ENCODE results near the gene MEIKIN. TPM values are rescaled to one million over a fixed set of nuclear protein-coding genes. Genes with fewer than 3 reads are reported as not detected.

MEIKIN gene
- total RNA-seq, 4 donors from 2014 or later = not detected

DNA sequence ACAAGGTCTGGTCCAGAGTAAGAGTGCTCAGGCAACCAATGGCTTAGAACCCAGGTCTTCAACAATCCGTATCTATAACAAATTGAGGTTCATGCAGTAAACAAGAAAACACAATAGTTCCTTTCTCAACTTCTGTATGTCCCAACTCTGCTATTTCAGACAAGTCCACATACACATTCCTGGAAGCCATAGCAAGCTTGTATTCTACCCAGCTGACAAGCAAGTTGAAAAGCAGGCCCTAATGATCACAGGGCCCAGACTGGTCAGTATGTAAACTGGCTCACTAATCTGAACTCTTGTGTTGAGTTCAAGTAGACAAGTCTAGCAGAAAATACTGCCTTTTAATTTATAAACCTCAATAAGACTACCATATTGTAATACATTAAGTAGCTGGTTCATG is 175.5 kb downstream of the MEIKIN start:
- no peak overlapping the region for H3K27ac ChIP-seq
- H3K27me3 ChIP-seq = no peaks in the 10 kb centered on the region
- no peak for DNase-seq
- TF ChIP-seq, protein P1, sequence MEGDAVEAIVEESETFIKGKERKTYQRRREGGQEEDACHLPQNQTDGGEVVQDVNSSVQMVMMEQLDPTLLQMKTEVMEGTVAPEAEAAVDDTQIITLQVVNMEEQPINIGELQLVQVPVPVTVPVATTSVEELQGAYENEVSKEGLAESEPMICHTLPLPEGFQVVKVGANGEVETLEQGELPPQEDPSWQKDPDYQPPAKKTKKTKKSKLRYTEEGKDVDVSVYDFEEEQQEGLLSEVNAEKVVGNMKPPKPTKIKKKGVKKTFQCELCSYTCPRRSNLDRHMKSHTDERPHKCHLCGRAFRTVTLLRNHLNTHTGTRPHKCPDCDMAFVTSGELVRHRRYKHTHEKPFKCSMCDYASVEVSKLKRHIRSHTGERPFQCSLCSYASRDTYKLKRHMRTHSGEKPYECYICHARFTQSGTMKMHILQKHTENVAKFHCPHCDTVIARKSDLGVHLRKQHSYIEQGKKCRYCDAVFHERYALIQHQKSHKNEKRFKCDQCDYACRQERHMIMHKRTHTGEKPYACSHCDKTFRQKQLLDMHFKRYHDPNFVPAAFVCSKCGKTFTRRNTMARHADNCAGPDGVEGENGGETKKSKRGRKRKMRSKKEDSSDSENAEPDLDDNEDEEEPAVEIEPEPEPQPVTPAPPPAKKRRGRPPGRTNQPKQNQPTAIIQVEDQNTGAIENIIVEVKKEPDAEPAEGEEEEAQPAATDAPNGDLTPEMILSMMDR (IDR thresholded peaks at IDR 0.05) = no peak
- TF ChIP-seq POLR2A (IDR thresholded peaks at IDR 0.05) = no peak
- H3K4me3 ChIP-seq = no peak overlapping the region
- H3K9me3 ChIP-seq = no peaks in the 10 kb centered on the region
- no peaks in the 10 kb centered on the region for H3K36me3 ChIP-seq
- H3K4me1 ChIP-seq = peaks cover 0 to 5% (median 0%) of the 10 kb centered on the region in 4 donors

GRCh38 chr5:131769336-131769735 is 176.1 kb downstream of the MEIKIN start:
- no peak for DNase-seq
- Histone ChIP-seq H3K4me3 (no peak overlapping the region), H3K9me3 (no peaks in the 10 kb centered on the region), H3K36me3 (no peaks in the 10 kb centered on the region), H3K4me1 (peaks cover 0 to 5% (median 0%) of the 10 kb centered on the region in 4 donors), H3K27me3 (no peaks in the 10 kb centered on the region), H3K27ac (no peak overlapping the region)
- TF ChIP-seq, protein P1 (IDR thresholded peaks at IDR 0.05) = no peak
- no peak for TF ChIP-seq POLR2A (IDR thresholded peaks at IDR 0.05)

DNA sequence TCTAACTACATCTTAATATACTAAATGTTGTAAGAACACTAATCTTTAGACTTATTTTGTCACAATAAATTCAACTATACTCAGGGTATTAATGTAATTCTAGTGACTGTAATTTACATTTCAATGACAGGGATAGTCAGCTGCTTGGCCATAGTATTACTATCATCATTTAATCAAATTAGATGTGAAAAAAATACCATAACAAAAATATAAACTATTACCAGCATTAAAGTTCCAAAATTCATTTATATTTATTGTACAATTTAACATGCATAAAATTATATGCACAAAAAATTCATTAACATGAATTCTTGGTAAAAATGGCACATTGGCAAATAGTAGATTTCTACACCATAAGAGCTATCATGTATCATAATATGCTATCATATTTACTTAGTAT is 177.6 kb downstream of the MEIKIN start:
- no peaks in the 10 kb centered on the region for H3K36me3 ChIP-seq
- peaks cover 0 to 5% (median 0%) of the 10 kb centered on the region in 4 donors for H3K4me1 ChIP-seq

DNA sequence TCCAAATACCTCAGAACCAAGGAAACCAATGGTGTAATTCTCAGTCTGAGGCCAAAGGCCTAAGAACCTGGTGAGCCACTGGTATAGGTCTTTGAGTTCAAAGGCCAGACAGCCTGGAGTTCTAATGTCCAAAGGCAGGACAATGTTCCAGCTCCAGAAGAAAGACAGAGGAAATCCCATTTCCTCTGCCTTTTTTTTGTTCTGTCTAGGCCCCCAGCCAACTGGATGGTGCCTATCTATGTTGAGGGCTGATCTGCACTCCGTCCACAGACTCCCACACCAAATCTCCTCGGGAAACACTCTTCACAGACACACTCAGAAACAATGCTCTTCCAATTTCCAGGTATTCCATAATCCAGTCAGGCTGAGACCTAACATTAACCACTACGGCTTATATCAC is 178.8 kb downstream of the MEIKIN start:
- no peak for DNase-seq
- H3K27me3 ChIP-seq = no peaks in the 10 kb centered on the region
- no peak overlapping the region for H3K4me3 ChIP-seq
- no peak for TF ChIP-seq POLR2A (IDR thresholded peaks at IDR 0.05)
- TF ChIP-seq, protein P1 (IDR thresholded peaks at IDR 0.05) = no peak
- peaks cover 0 to 5% (median 0%) of the 10 kb centered on the region in 4 donors for H3K4me1 ChIP-seq
- H3K36me3 ChIP-seq = no peaks in the 10 kb centered on the region
- H3K9me3 ChIP-seq = no peaks in the 10 kb centered on the region
- H3K27ac ChIP-seq = no peak overlapping the region

More for the DNA sequence above, 177.6 kb downstream of the MEIKIN start:
- no peak for TF ChIP-seq POLR2A (IDR thresholded peaks at IDR 0.05)
- TF ChIP-seq, protein P1 (IDR thresholded peaks at IDR 0.05) = no peak
- H3K27me3 ChIP-seq = no peaks in the 10 kb centered on the region
- H3K27ac ChIP-seq = no peak overlapping the region
- no peaks in the 10 kb centered on the region for H3K9me3 ChIP-seq
- no peak for DNase-seq
- H3K4me3 ChIP-seq = no peak overlapping the region

- H3K9me3 ChIP-seq = no peaks in the 10 kb centered on the region
- H3K4me3 ChIP-seq = no peak overlapping the region
- no peaks in the 10 kb centered on the region for H3K27me3 ChIP-seq
- H3K36me3 ChIP-seq = no peaks in the 10 kb centered on the region
- TF ChIP-seq, protein P1 (IDR thresholded peaks at IDR 0.05) = no peak
- TF ChIP-seq POLR2A (IDR thresholded peaks at IDR 0.05) = no peak
- no peak overlapping the region for H3K27ac ChIP-seq
- H3K4me1 ChIP-seq = peaks cover 0 to 5% (median 0%) of the 10 kb centered on the region in 4 donors
- DNase-seq = no peak
Measured at GRCh38 chr5:131765261-131765660, 180.2 kb downstream of the MEIKIN start.

GRCh38 chr5:131763968-131764367 is 181.5 kb downstream of the MEIKIN start:
- no peaks in the 10 kb centered on the region for H3K27me3 ChIP-seq
- DNase-seq = no peak
- H3K4me3 ChIP-seq = no peak overlapping the region
- no peak for TF ChIP-seq POLR2A (IDR thresholded peaks at IDR 0.05)
- TF ChIP-seq, protein P1 (IDR thresholded peaks at IDR 0.05) = no peak
- H3K9me3 ChIP-seq = no peaks in the 10 kb centered on the region
- peaks cover 0 to 5% (median 0%) of the 10 kb centered on the region in 4 donors for H3K4me1 ChIP-seq
- no peak overlapping the region for H3K27ac ChIP-seq
- H3K36me3 ChIP-seq = no peaks in the 10 kb centered on the region

Data from Peyer's patch (tissue), 4 donors.